ENCODE results near the gene PJA1.
A peak's percentile ranks its signal among the peaks of the same experiment; 100 is the strongest.

Gene PJA1

GRCh38 chrX:69137371-69138117, 27.7 kb downstream of the PJA1 start:
- Histone ChIP-seq H3K4me3 (ENCODE audit: low read depth in 1 of 5, low read length in 5 of 5) (peak overlapping the region in 4 of 5 donors; percentile 30 to 42 (median 32)), H3K9ac (ENCODE audit: low read length in 5 of 5) (peak overlapping the region in 1 of 5 donors; percentile 22), H3K9me3 (ENCODE audit: control insufficient read depth in 5 of 5, low read length in 5 of 5) (no peaks in the 10 kb centered on the region), H3K27me3 (ENCODE audit: control insufficient read depth in 5 of 5, insufficient read depth in 4 of 5, low read length in 5 of 5) (peaks cover 2 to 40% (median 17%) of the 10 kb centered on the region in 5 donors), H3K4me1 (ENCODE audit: control insufficient read depth in 5 of 5, insufficient read depth in 5 of 5, low read length in 5 of 5) (peaks cover 4 to 39% (median 22%) of the 10 kb centered on the region in 5 donors), H3K36me3 (ENCODE audit: control insufficient read depth in 5 of 5, insufficient read depth in 5 of 5, low read length in 5 of 5) (no peaks in the 10 kb centered on the region), H3K27ac (ENCODE audit: low read depth, low read length) (peak overlapping the region; percentile 77)

DNA sequence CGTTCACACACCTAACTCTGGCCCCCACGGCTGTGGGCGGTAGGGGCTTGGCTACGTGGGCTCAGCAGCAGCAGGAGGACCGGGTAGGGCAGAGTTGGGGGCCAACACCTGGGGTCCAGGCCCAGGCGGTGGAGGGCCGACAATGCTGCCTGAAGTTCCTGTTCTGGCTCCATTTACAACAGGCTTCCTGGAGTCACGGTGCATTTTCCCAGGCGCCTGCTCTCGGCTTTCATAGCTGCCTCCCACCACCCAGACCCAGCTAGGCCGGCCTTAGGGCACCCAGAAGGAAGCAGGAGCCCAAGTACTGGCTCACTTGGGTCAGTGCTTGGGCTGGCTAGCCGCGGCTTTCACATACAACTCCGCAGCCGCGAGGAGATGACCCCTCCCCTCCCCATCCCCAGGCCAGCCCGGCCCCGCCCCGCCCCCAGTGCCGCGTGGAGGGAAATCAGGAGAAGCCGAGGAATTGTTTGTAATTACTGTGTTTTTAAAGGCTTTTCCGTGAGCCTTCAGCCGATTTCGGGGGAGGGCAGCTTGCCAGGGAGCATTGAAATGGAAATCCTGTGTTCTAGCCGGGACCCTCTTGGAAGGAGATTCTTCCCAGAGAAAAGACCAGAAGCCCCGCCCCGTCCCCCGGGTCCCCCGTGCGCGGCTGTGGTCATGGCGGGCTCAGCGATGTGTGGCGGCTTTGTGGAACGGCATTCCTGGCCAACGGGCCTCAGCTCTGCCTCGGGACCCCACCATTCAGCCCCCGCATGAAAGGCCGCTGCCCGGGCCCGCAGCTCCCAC, 28.5 kb downstream of the PJA1 start:
- Histone ChIP-seq H3K9ac (ENCODE audit: low read length in 5 of 5) (peak overlapping the region in 2 of 5 donors; percentile 12 to 26), H3K9me3 (ENCODE audit: control insufficient read depth in 5 of 5, low read length in 5 of 5) (no peaks in the 10 kb centered on the region), H3K4me1 (ENCODE audit: control insufficient read depth in 5 of 5, insufficient read depth in 5 of 5, low read length in 5 of 5) (peaks cover 4 to 39% (median 22%) of the 10 kb centered on the region in 5 donors), H3K27me3 (ENCODE audit: control insufficient read depth in 5 of 5, insufficient read depth in 4 of 5, low read length in 5 of 5) (peaks cover 2 to 41% (median 18%) of the 10 kb centered on the region in 5 donors), H3K4me3 (ENCODE audit: low read depth in 1 of 5, low read length in 5 of 5) (peak overlapping the region in 4 of 5 donors; percentile 30 to 42 (median 37)), H3K27ac (ENCODE audit: low read depth, low read length) (peak overlapping the region; percentile 77), H3K36me3 (ENCODE audit: control insufficient read depth in 5 of 5, insufficient read depth in 5 of 5, low read length in 5 of 5) (no peaks in the 10 kb centered on the region)

- no peak overlapping the region for H3K9ac ChIP-seq (ENCODE audit: low read length in 5 of 5)
- H3K9me3 ChIP-seq (ENCODE audit: control insufficient read depth in 5 of 5, low read length in 5 of 5), result no peaks in the 10 kb centered on the region
- no peak overlapping the region for H3K27ac ChIP-seq (ENCODE audit: low read depth, low read length)
- H3K4me3 ChIP-seq (ENCODE audit: low read depth in 1 of 5, low read length in 5 of 5), result no peak overlapping the region
- H3K36me3 ChIP-seq (ENCODE audit: control insufficient read depth in 5 of 5, insufficient read depth in 5 of 5, low read length in 5 of 5), result no peaks in the 10 kb centered on the region
- H3K4me1 ChIP-seq (ENCODE audit: control insufficient read depth in 5 of 5, insufficient read depth in 5 of 5, low read length in 5 of 5), result peaks cover 4 to 35% (median 23%) of the 10 kb centered on the region in 5 donors
- H3K27me3 ChIP-seq (ENCODE audit: control insufficient read depth in 5 of 5, insufficient read depth in 4 of 5, low read length in 5 of 5), result peaks cover 0 to 52% (median 22%) of the 10 kb centered on the region in 5 donors
Observed at GRCh38 chrX:69133921-69134542, 31.2 kb downstream of the PJA1 start.

GRCh38 chrX:69131886-69132285, 33.4 kb downstream of the PJA1 start:
- no peaks in the 10 kb centered on the region for H3K9me3 ChIP-seq (ENCODE audit: control insufficient read depth in 5 of 5, low read length in 5 of 5)
- H3K9ac ChIP-seq (ENCODE audit: low read length in 5 of 5), result no peak overlapping the region
- H3K4me3 ChIP-seq (ENCODE audit: low read depth in 1 of 5, low read length in 5 of 5), result no peak overlapping the region
- no peaks in the 10 kb centered on the region for H3K36me3 ChIP-seq (ENCODE audit: control insufficient read depth in 5 of 5, insufficient read depth in 5 of 5, low read length in 5 of 5)
- H3K27ac ChIP-seq (ENCODE audit: low read depth, low read length), result no peak overlapping the region
- H3K27me3 ChIP-seq (ENCODE audit: control insufficient read depth in 5 of 5, insufficient read depth in 4 of 5, low read length in 5 of 5), result peaks cover 0 to 48% (median 28%) of the 10 kb centered on the region in 5 donors
- peaks cover 6 to 26% (median 21%) of the 10 kb centered on the region in 5 donors for H3K4me1 ChIP-seq (ENCODE audit: control insufficient read depth in 5 of 5, insufficient read depth in 5 of 5, low read length in 5 of 5)

DNA sequence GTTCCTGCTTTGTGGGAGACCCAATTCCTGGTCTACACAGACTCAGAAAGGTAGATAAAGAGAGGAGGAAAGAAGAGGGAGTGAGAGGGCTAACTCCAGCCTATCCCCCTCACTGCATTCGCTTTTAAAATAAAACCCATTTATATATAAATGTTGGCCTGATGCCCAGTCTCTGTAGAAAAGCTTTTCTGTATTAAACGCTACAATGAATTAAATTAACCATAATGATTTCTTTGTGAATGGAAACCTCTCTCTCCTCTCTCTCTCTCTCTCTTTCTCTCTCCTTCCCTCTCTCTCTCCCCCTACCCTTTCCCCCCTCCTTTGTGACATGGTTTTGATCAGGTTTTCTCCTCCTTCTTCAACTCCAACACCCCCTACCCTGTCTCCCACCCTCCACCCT, 34.8 kb downstream of the PJA1 start:
- Histone ChIP-seq H3K27ac (ENCODE audit: low read depth, low read length) (no peak overlapping the region), H3K9me3 (ENCODE audit: control insufficient read depth in 5 of 5, low read length in 5 of 5) (no peaks in the 10 kb centered on the region), H3K36me3 (ENCODE audit: control insufficient read depth in 5 of 5, insufficient read depth in 5 of 5, low read length in 5 of 5) (no peaks in the 10 kb centered on the region), H3K9ac (ENCODE audit: low read length in 5 of 5) (no peak overlapping the region), H3K4me3 (ENCODE audit: low read depth in 1 of 5, low read length in 5 of 5) (no peak overlapping the region), H3K27me3 (ENCODE audit: control insufficient read depth in 5 of 5, insufficient read depth in 4 of 5, low read length in 5 of 5) (peaks cover 0 to 49% (median 31%) of the 10 kb centered on the region in 5 donors), H3K4me1 (ENCODE audit: control insufficient read depth in 5 of 5, insufficient read depth in 5 of 5, low read length in 5 of 5) (peaks cover 3 to 22% (median 17%) of the 10 kb centered on the region in 5 donors)

GRCh38 chrX:69128588-69128987, 36.7 kb downstream of the PJA1 start:
- H3K9me3 ChIP-seq (ENCODE audit: control insufficient read depth in 5 of 5, low read length in 5 of 5), result no peaks in the 10 kb centered on the region
- no peak overlapping the region for H3K9ac ChIP-seq (ENCODE audit: low read length in 5 of 5)
- peaks cover 0 to 46% (median 34%) of the 10 kb centered on the region in 5 donors for H3K27me3 ChIP-seq (ENCODE audit: control insufficient read depth in 5 of 5, insufficient read depth in 4 of 5, low read length in 5 of 5)
- H3K36me3 ChIP-seq (ENCODE audit: control insufficient read depth in 5 of 5, insufficient read depth in 5 of 5, low read length in 5 of 5), result no peaks in the 10 kb centered on the region
- peak overlapping the region in 1 of 5 donors; percentile 21 for H3K4me3 ChIP-seq (ENCODE audit: low read depth in 1 of 5, low read length in 5 of 5)
- no peak overlapping the region for H3K27ac ChIP-seq (ENCODE audit: low read depth, low read length)
- H3K4me1 ChIP-seq (ENCODE audit: control insufficient read depth in 5 of 5, insufficient read depth in 5 of 5, low read length in 5 of 5), result peaks cover 0 to 14% (median 9%) of the 10 kb centered on the region in 5 donors

GRCh38 chrX:69127466-69127865, 37.8 kb downstream of the PJA1 start:
- Histone ChIP-seq H3K27me3 (ENCODE audit: control insufficient read depth in 5 of 5, insufficient read depth in 4 of 5, low read length in 5 of 5) (peaks cover 0 to 45% (median 26%) of the 10 kb centered on the region in 5 donors), H3K9me3 (ENCODE audit: control insufficient read depth in 5 of 5, low read length in 5 of 5) (no peaks in the 10 kb centered on the region), H3K36me3 (ENCODE audit: control insufficient read depth in 5 of 5, insufficient read depth in 5 of 5, low read length in 5 of 5) (no peaks in the 10 kb centered on the region), H3K4me3 (ENCODE audit: low read depth in 1 of 5, low read length in 5 of 5) (no peak overlapping the region), H3K4me1 (ENCODE audit: control insufficient read depth in 5 of 5, insufficient read depth in 5 of 5, low read length in 5 of 5) (peaks cover 0 to 14% (median 9%) of the 10 kb centered on the region in 5 donors), H3K9ac (ENCODE audit: low read length in 5 of 5) (no peak overlapping the region), H3K27ac (ENCODE audit: low read depth, low read length) (no peak overlapping the region)

GRCh38 chrX:69126642-69127041, 38.6 kb downstream of the PJA1 start:
- H3K27me3 ChIP-seq (ENCODE audit: control insufficient read depth in 5 of 5, insufficient read depth in 4 of 5, low read length in 5 of 5), result peaks cover 0 to 40% (median 25%) of the 10 kb centered on the region in 5 donors
- no peaks in the 10 kb centered on the region for H3K9me3 ChIP-seq (ENCODE audit: control insufficient read depth in 5 of 5, low read length in 5 of 5)
- no peak overlapping the region for H3K27ac ChIP-seq (ENCODE audit: low read depth, low read length)
- H3K4me1 ChIP-seq (ENCODE audit: control insufficient read depth in 5 of 5, insufficient read depth in 5 of 5, low read length in 5 of 5), result peaks cover 3 to 20% (median 9%) of the 10 kb centered on the region in 5 donors
- H3K9ac ChIP-seq (ENCODE audit: low read length in 5 of 5), result no peak overlapping the region
- H3K4me3 ChIP-seq (ENCODE audit: low read depth in 1 of 5, low read length in 5 of 5), result no peak overlapping the region
- H3K36me3 ChIP-seq (ENCODE audit: control insufficient read depth in 5 of 5, insufficient read depth in 5 of 5, low read length in 5 of 5), result no peaks in the 10 kb centered on the region

GRCh38 chrX:69125094-69125493, 40.2 kb downstream of the PJA1 start:
- H3K4me1 ChIP-seq (ENCODE audit: control insufficient read depth in 5 of 5, insufficient read depth in 5 of 5, low read length in 5 of 5), result peaks cover 3 to 27% (median 9%) of the 10 kb centered on the region in 5 donors
- no peak overlapping the region for H3K27ac ChIP-seq (ENCODE audit: low read depth, low read length)

More at GRCh38 chrX:69125094-69125493, 40.2 kb downstream of the PJA1 start:
- H3K9ac ChIP-seq (ENCODE audit: low read length in 5 of 5), result no peak overlapping the region
- H3K4me3 ChIP-seq (ENCODE audit: low read depth in 1 of 5, low read length in 5 of 5), result no peak overlapping the region
- H3K36me3 ChIP-seq (ENCODE audit: control insufficient read depth in 5 of 5, insufficient read depth in 5 of 5, low read length in 5 of 5), result no peaks in the 10 kb centered on the region
- H3K9me3 ChIP-seq (ENCODE audit: control insufficient read depth in 5 of 5, low read length in 5 of 5), result no peaks in the 10 kb centered on the region
- peaks cover 0 to 44% (median 21%) of the 10 kb centered on the region in 5 donors for H3K27me3 ChIP-seq (ENCODE audit: control insufficient read depth in 5 of 5, insufficient read depth in 4 of 5, low read length in 5 of 5)

Data from subcutaneous abdominal adipose tissue (tissue), 5 donors.